Measurements from ENCODE around the gene TMEM26.

Gene TMEM26

GRCh38 chr10:61471491-61471890 is 18.3 kb upstream of the TMEM26 start:
- no peak for DNase-seq (ENCODE audit: insufficient read length, low spot score)
- TF ChIP-seq CTCF (IDR thresholded peaks at IDR 0.05; ENCODE audit: insufficient read depth, missing control alignments) = no peak

GRCh38 chr10:61470740-61471139 is 17.6 kb upstream of the TMEM26 start:
- no peak for FAIRE-seq
- no peak for TF ChIP-seq CTCF (IDR thresholded peaks at IDR 0.05; ENCODE audit: insufficient read depth, missing control alignments)
- no peak for DNase-seq (ENCODE audit: insufficient read length, low spot score)

More at GRCh38 chr10:61471491-61471890, 18.3 kb upstream of the TMEM26 start:
- no peak for FAIRE-seq

- FAIRE-seq (no peak), DNase-seq (ENCODE audit: insufficient read length, low spot score) (no peak)
- no peak for TF ChIP-seq CTCF (IDR thresholded peaks at IDR 0.05; ENCODE audit: insufficient read depth, missing control alignments)
These were observed 12.9 kb upstream of the TMEM26 start for GRCh38 chr10:61465901-61466632.

- FAIRE-seq (no peak), DNase-seq (ENCODE audit: insufficient read length, low spot score) (no peak)
- TF ChIP-seq CTCF (IDR thresholded peaks at IDR 0.05; ENCODE audit: insufficient read depth, missing control alignments) = no peak
These were observed 12.0 kb upstream of the TMEM26 start for GRCh38 chr10:61465171-61465496.

- TF ChIP-seq CTCF (IDR thresholded peaks at IDR 0.05; ENCODE audit: insufficient read depth, missing control alignments) = no peak
- FAIRE-seq (no peak), DNase-seq (ENCODE audit: insufficient read length, low spot score) (no peak)
These were observed 11.4 kb upstream of the TMEM26 start for GRCh38 chr10:61464461-61465170.

GRCh38 chr10:61463035-61463909 is 10.1 kb upstream of the TMEM26 start:
- DNase-seq (ENCODE audit: insufficient read length, low spot score) (no peak), FAIRE-seq (no peak)
- TF ChIP-seq CTCF (IDR thresholded peaks at IDR 0.05; ENCODE audit: insufficient read depth, missing control alignments) = no peak

Data from D721Med (cell line).